ENCODE results near the gene TRIO.

DNA sequence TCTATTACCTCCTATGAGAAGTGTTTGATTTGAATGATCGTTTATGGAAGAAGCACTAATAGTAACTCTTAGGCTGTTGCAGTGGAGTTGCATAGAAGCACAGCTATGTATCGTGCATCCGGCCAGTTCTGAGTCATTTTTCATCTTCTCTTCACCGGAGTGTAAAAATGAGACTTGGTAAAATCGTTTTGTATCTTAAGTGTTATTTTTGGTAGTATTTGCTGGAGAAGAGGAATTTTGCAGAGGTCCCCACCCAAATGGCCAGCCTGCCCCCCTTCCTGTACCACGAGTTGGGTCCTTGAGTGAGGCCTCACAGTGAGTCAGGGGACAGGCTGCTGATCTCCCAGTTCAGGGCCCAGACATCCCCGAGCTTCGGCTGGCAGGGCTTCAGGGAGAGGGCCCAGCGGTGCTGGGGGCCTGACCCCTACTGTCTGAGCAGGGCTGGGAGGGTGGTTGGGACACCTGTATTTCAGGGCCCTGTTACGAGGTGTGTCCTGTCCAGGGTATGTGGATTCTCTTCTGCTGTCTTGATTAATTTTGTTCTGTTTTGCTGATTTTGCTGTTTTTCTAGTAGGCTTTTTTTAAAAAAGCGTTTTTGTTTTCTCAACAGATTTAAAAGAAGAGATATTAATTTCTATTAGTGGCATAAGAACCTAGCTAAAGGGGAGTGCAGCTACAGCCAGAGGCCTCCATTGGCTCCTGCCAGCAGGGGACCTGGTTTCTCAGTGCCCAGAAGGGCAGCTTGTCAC, 210.8 kb downstream of the TRIO start:
- TF ChIP-seq CTCF (IDR thresholded peaks at IDR 0.05), result no peak
- TF ChIP-seq POLR2A (IDR thresholded peaks at IDR 0.05), result no peak
- TF ChIP-seq EP300 (IDR thresholded peaks at IDR 0.05), result no peak
